Measurements from ENCODE around the gene HASPIN. TPM values are rescaled to one million over a fixed set of nuclear protein-coding genes. Genes with fewer than 3 reads are reported as not detected.
"Not testable (repeated sequence)": the region's sequence is repeated elsewhere in the genome, so short reads cannot be mapped to it uniquely, and the experiment has no call there.

HASPIN gene
- total and polyA plus RNA-seq, 2 of the 8 experiments (the other 6 are each of a cell fraction or from before 2014, with no cell fraction given): 7.8 to 29.5 TPM

DNA sequence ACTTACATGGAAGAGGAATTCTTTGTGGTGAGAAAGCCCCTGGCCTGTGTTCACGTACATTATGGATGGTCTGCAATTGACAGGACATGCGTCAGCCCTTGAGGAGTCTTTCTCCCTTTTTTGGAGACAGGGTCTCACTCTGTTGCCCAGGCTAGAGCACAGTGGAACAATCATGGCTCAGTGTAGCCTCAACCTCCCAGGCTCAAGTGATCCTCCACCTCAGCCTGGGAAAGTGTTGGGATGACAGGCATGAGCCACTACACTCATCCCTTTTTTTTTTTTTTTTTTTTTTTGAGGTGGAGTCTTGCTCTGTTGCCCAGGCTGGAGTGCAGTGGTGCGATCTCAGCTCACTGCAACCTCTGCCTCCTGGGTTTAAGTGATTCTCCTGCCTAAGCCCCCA lies 4.4 kb downstream of the HASPIN start:
- H4K91ac ChIP-seq (replicated peaks; ENCODE audit: insufficient read length, low read length); H3K27me3 ChIP-seq (replicated peaks in 1 of 4; ENCODE audit: control insufficient read depth in 3 of 4, extremely low read depth in 1 of 4, insufficient read depth in 3 of 4, low read length in 3 of 4); DNase-seq (ENCODE audit: low read depth in 1 of 2, low spot score in 2 of 2); H2BK12ac ChIP-seq (ENCODE audit: low read depth, low read length); H3K9ac ChIP-seq (replicated peaks in 1 of 4; ENCODE audit: extremely low read depth in 1 of 4, low read depth in 3 of 4, low read length in 3 of 4); H3K14ac ChIP-seq (ENCODE audit: insufficient read length); H3K56ac ChIP-seq (replicated peaks; ENCODE audit: insufficient read length, low read depth, low read length); H2BK120ac ChIP-seq (replicated peaks; ENCODE audit: low read depth, low read length); H4K5ac ChIP-seq (ENCODE audit: insufficient read length, low read depth, low read length); H3K9me3 ChIP-seq (ENCODE audit: insufficient read depth in 2 of 2, low read depth in 1 of 2, low read length in 1 of 2); H3K4ac ChIP-seq (replicated peaks; ENCODE audit: insufficient read length, low read depth, low read length); FAIRE-seq; H2AFZ ChIP-seq (ENCODE audit: low read length); H3K4me1 ChIP-seq (replicated peaks in 1 of 4; ENCODE audit: control insufficient read depth in 3 of 4, insufficient read depth in 4 of 4, low read length in 3 of 4); H3K4me2 ChIP-seq (ENCODE audit: insufficient read depth in 1 of 2, low read depth in 2 of 2, low read length in 2 of 2); H3K4me3 ChIP-seq (ENCODE audit: extremely low read depth in 1 of 4, insufficient read depth in 2 of 4, low read depth in 3 of 4, low read length in 4 of 4); H2BK20ac ChIP-seq (ENCODE audit: low read length); H4K8ac ChIP-seq (ENCODE audit: extremely low read depth, insufficient read depth, low read length); H3K23ac ChIP-seq (ENCODE audit: insufficient read length); H3K27ac ChIP-seq (ENCODE audit: low read depth, low read length); H3K18ac ChIP-seq (ENCODE audit: extremely low read depth, low read length); H2BK15ac ChIP-seq (ENCODE audit: low read length); H3K23me2 ChIP-seq (ENCODE audit: low read depth, low read length); H2BK5ac ChIP-seq (ENCODE audit: low read depth, low read length); H2AK5ac ChIP-seq (ENCODE audit: low read depth, low read length): not testable (repeated sequence)
- ChIA-PET CTCF (ENCODE audit: partially characterized antibody) (interaction anchor here (0.8 to 9.3 kb wide), 3 partner anchors 9 to 50 kb away, joined by 4 to 72 read pairs (median 9); no protein-coding TSS in a partner anchor), POLR2A (ENCODE audit: partially characterized antibody) (interaction anchor here (1.1 kb wide), 1 partner anchor 13 kb away, joined by 3 read pairs; no protein-coding TSS in a partner anchor)
- Histone ChIP-seq H3K36me3 (ENCODE audit: control insufficient read depth in 2 of 4, insufficient read depth in 4 of 4, low read length in 3 of 4) (peaks cover 8 to 25% (median 11%) of the 10 kb centered on the region in 4 experiments), H3K79me1 (ENCODE audit: low read depth, low read length) (peaks cover 14% of the 10 kb centered on the region), H4K20me1 (replicated peaks in 1 of 2; ENCODE audit: control insufficient read depth in 1 of 2, insufficient read depth in 2 of 2, low read length in 2 of 2) (peaks cover 4 to 18% of the 10 kb centered on the region in 2 experiments), H3K79me2 (ENCODE audit: control insufficient read depth in 1 of 2, insufficient read depth in 2 of 2, low read length in 2 of 2) (peaks cover 10 to 38% of the 10 kb centered on the region in 2 experiments)
- 93% methylated on average over 3 of the region's 3 CpGs; no CpG with 5 or more reads in 1 of the 2 experiments for WGBS, 2 experiments (ENCODE audit: extremely low coverage in 1 of 2, insufficient coverage in 1 of 2, insufficient read length in 1 of 2, insufficient replicate concordance in 2 of 2, low coverage in 1 of 2, low lambda C conversion rate in 2 of 2, missing lambda C conversion rate in 1 of 2)

Data from H1 (cell line).